Common myeloid progenitor, CD34-positive (primary cell): Measurements from ENCODE around the gene PSMA2. TPM values are rescaled to one million over a fixed set of nuclear protein-coding genes. Genes with fewer than 3 reads are reported as not detected.

Experiments used
- CTCF ChIA-PET: fragments of 350-600 bp; sonication (Branson Sonifier 250); formaldehyde crosslinking; loops from one replicate; lab custom pipeline; 2021; ENCODE audit warnings: antibody characterized with exemption; lab: Charles Lee
- POLR2A ChIA-PET: fragments of 350-600 bp; sonication (Branson Sonifier 250); formaldehyde crosslinking; loops from one replicate; lab custom pipeline; 2021; ENCODE audit warnings: antibody characterized with exemption; lab: Charles Lee
- DNase-seq, 3 donors: peaks; one replicate each; pipeline versions ENCODE4 v3.0.0 to v3.0.0-alpha.2; 2013
- H3K27ac ChIP-seq, 2 experiments: 1 replicate in 1 of 2; 2 replicates in 1 of 2; pipeline ENCODE4 v1.7.0; 2013; ENCODE audit warnings: inconsistent platforms in 2 of 2, low read length in 2 of 2, mild to moderate bottlenecking in 2 of 2, low read depth in 1 of 2, moderate library complexity in 1 of 2; ENCODE audit not compliant: severe bottlenecking in 2 of 2, insufficient read depth in 1 of 2, poor library complexity in 1 of 2
- H3K27me3 ChIP-seq, 5 experiments: replicated peaks in 2 of 5; 1 replicate in 3 of 5; 2 replicates in 2 of 5; pipeline versions ENCODE4 v1.6.1 to v1.7.0; 2013; ENCODE audit warnings: low read length in 4 of 5, mild to moderate bottlenecking in 2 of 5, moderate library complexity in 2 of 5, inconsistent platforms in 1 of 5; ENCODE audit not compliant: insufficient read depth in 5 of 5, control insufficient read depth in 4 of 5
- H3K36me3 ChIP-seq, 4 experiments: 1 replicate in 2 of 4; 2 replicates in 2 of 4; pipeline versions ENCODE4 v1.6.1 to v1.7.0; 2013; ENCODE audit warnings: low read length in 3 of 4, control low read depth in 1 of 4, mild to moderate bottlenecking in 1 of 4; ENCODE audit not compliant: control insufficient read depth in 4 of 4, insufficient read depth in 4 of 4
- H3K4me1 ChIP-seq, 4 experiments: 1 replicate in 3 of 4; 2 replicates in 1 of 4; pipeline versions ENCODE4 v1.6.1 to v1.7.1; 2013; ENCODE audit warnings: low read length in 3 of 4, mild to moderate bottlenecking in 3 of 4, control low read depth in 1 of 4, inconsistent platforms in 1 of 4, moderate library complexity in 1 of 4; ENCODE audit not compliant: control insufficient read depth in 4 of 4, insufficient read depth in 4 of 4; ENCODE audit errors: control extremely low read depth in 1 of 4
- H3K4me3 ChIP-seq, 7 experiments: 1 replicate in 4 of 7; 2 replicates in 3 of 7; pipeline versions ENCODE4 v1.5.1 to v1.7.0; 2013; ENCODE audit warnings: mild to moderate bottlenecking in 7 of 7, low read length in 6 of 7, moderate library complexity in 6 of 7, inconsistent platforms in 2 of 7, low read depth in 2 of 7, control low read depth in 1 of 7; ENCODE audit not compliant: insufficient read depth in 4 of 7, control insufficient read depth in 1 of 7; ENCODE audit errors: extremely low read depth in 1 of 7
- H3K9me3 ChIP-seq, 5 experiments: 1 replicate in 4 of 5; 2 replicates in 1 of 5; pipeline versions ENCODE4 v1.6.1 to v1.7.1; 2013; ENCODE audit warnings: low read length in 4 of 5, mild to moderate bottlenecking in 2 of 5, inconsistent platforms in 1 of 5, low read depth in 1 of 5, moderate library complexity in 1 of 5; ENCODE audit not compliant: control insufficient read depth in 4 of 5, insufficient read depth in 2 of 5; ENCODE audit errors: control extremely low read depth in 1 of 5
- WGBS: methylation state at CpG from one replicate; pipeline ENCODE4 v1.1.5; 2013; ENCODE audit not compliant: insufficient coverage; 5-methylcytosine and 5-hydroxymethylcytosine counted together
- polyA plus RNA-seq: library from polyadenylated mRNA; unstranded; fragments of 120-200 nt; gene quantifications from one replicate; pipeline ENCODE4 v1.2.1, GENCODE V29; 2013

PSMA2 gene
- 194 TPM for polyA plus RNA-seq

DNA sequence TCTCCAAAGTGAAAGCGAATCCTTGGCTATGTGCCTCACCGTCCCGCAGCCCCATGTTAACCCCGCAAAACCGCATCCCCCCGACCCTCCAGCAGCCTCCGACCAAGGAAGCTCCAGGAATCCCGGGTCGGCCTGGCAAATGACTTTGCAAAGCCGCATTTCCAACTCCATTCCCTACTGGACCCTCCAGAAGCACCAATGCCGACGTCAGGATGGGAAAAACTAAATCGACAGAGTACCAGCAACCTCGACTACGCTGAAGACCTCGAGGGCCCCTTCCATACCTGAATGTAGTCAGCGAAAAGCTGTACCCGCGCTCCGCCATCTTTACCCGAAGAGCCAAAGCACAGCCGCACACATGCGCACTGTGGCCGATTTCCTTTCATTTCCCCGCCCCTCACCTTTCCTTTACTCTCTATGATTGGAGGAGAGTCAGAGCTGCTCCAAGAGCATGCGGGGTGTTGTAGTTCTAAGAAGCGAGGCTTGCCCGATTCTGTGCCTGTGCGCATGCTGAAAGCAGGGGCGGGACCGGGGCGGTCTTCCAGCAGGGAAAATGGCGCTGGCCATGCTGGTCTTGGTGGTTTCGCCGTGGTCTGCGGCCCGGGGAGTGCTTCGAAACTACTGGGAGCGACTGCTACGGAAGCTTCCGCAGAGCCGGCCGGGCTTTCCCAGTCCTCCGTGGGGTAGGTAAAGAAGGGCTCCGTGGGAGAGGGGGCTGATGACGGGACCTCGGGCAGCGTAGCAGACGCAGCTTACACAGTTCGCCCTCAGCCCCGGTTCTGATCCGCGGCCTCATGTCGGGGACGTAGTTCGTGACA is at the start of gene PSMA2, which contains the start of gene MRPL32:
PSMA2 (minus strand) TSS at position 341 of the 818 bp plus-strand sequence; CDS start at position 325, 16 bp downstream.
MRPL32 (plus strand) TSS at position 543 of the 818 bp plus-strand sequence; CDS start at position 554, 11 bp downstream.
- Histone ChIP-seq H3K36me3 (peaks cover 6 to 22% (median 13%) of the 10 kb centered on the region in 4 experiments), H3K27ac (peak within 1 kb of the TSS; percentile 85 to 92), H3K4me3 (peak within 1 kb of the TSS; percentile 85 to 100 (median 98)), H3K27me3 (no peaks in the 10 kb centered on the region), H3K9me3 (no peaks in the 10 kb centered on the region), H3K4me1 (peaks cover 10 to 41% (median 23%) of the 10 kb centered on the region in 4 experiments)
- ChIA-PET CTCF (interaction anchor here (0.7 to 3.1 kb wide), 10 partner anchors 8 to 827 kb away, joined by 3 to 16 read pairs (median 4); no protein-coding TSS in a partner anchor), POLR2A (interaction anchor here (0.5 to 1.3 kb wide), 5 partner anchors 14 to 830 kb away, joined by 3 to 5 read pairs (median 3); partner anchors contain the start of gene C7orf25)
- under 1% methylated on average over 50 of the region's 56 CpGs for WGBS
- peak; percentile 97 to 98 (median 98) for DNase-seq

DNA sequence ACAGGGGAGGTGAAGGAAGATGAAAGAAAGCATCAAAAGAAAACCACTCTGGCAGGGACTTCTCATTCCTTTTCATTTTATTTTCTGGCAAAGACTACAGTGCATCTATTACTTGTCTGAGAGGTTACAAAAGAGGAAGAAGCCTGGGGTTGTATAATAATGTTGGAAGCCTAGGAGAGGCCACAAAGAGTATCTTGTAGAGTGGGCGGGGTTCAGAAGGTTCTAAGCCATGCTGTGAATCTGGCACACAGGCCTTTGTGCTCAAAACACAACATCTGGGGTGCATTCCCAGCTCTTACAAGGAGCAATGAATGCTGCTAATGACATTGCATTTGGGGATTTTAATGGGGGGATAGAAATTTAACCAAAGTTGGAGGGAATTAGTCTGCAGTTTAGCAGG is 49.6 kb upstream of the PSMA2 start:
- Histone ChIP-seq H3K9me3 (peaks cover 0 to 17% (median 4%) of the 10 kb centered on the region in 5 experiments), H3K27me3 (no peaks in the 10 kb centered on the region), H3K4me3 (no peak overlapping the region), H3K27ac (no peak overlapping the region), H3K36me3 (no peaks in the 10 kb centered on the region), H3K4me1 (no peaks in the 10 kb centered on the region)
- CTCF ChIA-PET: no interaction called here
- no peak for DNase-seq
- 100% methylated on average over 1 of the region's 1 CpG for WGBS
- POLR2A ChIA-PET: no interaction called here

DNA sequence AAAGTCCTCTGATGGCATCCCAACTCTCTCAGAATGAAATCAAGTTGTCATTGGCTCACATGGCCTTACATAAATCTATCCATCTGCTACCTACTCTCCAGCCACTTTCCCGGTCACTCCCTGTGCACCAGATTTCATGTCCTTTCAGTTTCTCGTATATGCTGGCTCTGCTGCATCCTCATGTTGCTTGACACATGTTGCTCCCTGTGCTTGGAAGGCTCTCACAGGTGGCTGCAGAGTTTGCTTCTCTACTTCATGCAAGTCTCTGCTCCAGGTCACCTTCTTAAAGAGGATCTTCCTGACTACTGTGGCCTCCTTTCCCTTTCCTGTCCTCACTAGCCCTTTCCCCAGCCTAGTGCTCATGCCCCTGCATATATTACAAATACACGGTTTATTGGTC is 48.5 kb upstream of the PSMA2 start:
- DNase-seq: no peak
- WGBS: 95% methylated on average over 3 of the region's 3 CpGs
- ChIA-PET POLR2A (no interaction called here), CTCF (no interaction called here)
- Histone ChIP-seq H3K4me3 (no peak overlapping the region), H3K27me3 (no peaks in the 10 kb centered on the region), H3K9me3 (peaks cover 0 to 17% (median 2%) of the 10 kb centered on the region in 5 experiments), H3K4me1 (no peaks in the 10 kb centered on the region), H3K36me3 (no peaks in the 10 kb centered on the region), H3K27ac (no peak overlapping the region)

DNA sequence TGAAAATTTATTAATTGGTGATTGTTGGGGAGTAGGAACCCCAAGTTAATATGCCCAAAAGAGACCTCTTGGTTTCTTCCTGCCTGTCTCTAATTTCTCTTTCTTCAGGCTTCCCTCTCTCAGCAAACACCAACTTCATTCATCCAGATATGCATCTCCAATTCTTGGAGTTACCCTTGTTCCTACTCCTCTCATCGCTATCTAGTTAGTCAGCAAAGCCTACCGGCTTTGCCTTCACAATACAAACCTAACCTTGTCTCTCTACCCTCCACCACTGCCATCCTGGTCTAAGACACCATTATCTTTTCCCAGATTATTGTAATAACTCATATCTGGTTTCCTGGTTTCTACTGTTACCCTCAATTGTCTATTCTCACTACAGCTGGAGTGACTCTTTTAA is 48.1 kb upstream of the PSMA2 start:
- CTCF ChIA-PET: no interaction called here
- WGBS: 91% methylated on average over 2 of the region's 2 CpGs
- Histone ChIP-seq H3K27ac (no peak overlapping the region), H3K27me3 (no peaks in the 10 kb centered on the region), H3K4me1 (no peaks in the 10 kb centered on the region), H3K36me3 (no peaks in the 10 kb centered on the region), H3K4me3 (no peak overlapping the region), H3K9me3 (peaks cover 0 to 14% (median 2%) of the 10 kb centered on the region in 5 experiments)
- no peak for DNase-seq
- POLR2A ChIA-PET: no interaction called here

DNA sequence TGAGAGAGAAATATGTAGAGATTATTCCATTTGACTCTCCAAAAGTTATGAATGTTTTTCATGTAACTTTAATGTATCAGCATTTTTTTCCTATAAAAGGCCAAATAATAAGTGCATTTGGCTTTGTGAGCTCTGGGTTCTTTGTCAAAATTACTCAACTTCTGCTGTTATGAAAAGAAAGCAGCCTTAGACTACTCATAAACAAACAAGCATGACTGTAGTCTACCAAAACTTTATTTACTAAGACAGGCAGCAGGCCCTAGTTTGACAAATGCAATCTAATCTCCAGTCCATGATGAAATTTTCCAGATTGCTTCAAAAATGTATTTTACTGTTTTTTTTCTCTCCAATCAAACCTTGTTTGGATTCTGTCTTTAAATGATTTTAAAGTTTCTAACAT is 46.5 kb upstream of the PSMA2 start:
- H3K27ac ChIP-seq: no peak overlapping the region
- H3K9me3 ChIP-seq: peaks cover 0 to 2% (median 0%) of the 10 kb centered on the region in 5 experiments
- H3K36me3 ChIP-seq: no peaks in the 10 kb centered on the region
- no peak for DNase-seq
- no peaks in the 10 kb centered on the region for H3K27me3 ChIP-seq
- H3K4me1 ChIP-seq: no peaks in the 10 kb centered on the region
- H3K4me3 ChIP-seq: no peak overlapping the region
- POLR2A ChIA-PET: no interaction called here
- CTCF ChIA-PET: no interaction called here

DNA sequence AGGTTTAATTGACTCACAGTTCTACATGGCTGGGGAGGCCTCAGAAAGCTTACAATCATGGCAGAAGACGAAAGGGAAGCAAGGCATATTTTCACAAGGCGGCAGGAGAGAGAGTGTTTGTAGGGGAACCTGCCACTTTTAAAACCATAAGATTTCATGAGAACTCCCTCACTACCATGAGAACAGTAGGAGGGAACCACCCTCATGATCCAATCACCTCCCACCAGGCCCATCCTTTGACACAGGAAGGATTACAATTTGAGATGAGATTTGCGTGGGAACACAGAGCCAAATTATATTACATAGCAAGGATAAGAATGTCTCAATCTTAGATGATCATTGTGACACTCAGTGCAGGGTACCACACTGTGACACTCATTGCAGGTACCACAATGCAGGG is 44.4 kb upstream of the PSMA2 start:
- WGBS: no CpG with 5 or more reads among the region's 3 CpGs
- Histone ChIP-seq H3K27ac (no peak overlapping the region), H3K9me3 (peaks cover 0 to 2% (median 0%) of the 10 kb centered on the region in 5 experiments), H3K36me3 (no peaks in the 10 kb centered on the region), H3K4me1 (no peaks in the 10 kb centered on the region), H3K27me3 (no peaks in the 10 kb centered on the region), H3K4me3 (no peak overlapping the region)
- POLR2A ChIA-PET: interaction anchor here (0.6 kb wide), 1 partner anchor 380 kb away, joined by 3 read pairs; no protein-coding TSS in a partner anchor
- DNase-seq: no peak
- CTCF ChIA-PET: no interaction called here
